Measurements from ENCODE around the gene VAPB.
"Not testable (repeated sequence)": the region's sequence is repeated elsewhere in the genome, so short reads cannot be mapped to it uniquely, and the experiment has no call there.

The VAPB gene

DNA sequence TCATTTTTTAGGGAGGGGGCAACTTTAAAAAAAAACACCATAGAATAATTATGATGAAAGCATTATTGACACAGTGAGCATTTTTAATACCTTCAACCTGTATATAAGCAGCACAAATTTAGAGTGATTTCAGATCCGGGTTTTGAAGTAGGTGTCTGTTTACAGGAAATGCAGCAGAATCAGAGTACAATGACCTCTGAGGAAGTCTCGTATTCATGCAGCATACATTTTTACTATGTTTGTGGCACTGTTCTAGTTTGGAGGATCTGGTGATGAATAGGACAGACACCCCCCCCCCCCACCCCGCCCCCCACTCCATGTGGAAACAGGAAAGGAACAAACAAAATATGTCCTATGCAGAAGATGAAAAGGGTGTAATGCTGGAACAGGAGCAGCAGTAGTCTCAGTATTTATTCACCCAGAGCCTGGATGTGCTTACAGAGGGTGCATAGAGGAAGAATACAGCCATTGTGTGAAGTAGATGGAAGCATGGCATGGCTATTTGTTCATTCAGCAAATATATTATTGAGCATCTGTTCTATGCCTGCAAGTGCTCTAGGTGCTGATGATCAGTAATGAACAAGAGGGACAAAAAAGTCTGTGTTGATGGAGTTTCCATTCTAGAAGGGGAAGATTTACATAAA lies 19.7 kb downstream of the VAPB start:
- DNase-seq, result no peak

DNA sequence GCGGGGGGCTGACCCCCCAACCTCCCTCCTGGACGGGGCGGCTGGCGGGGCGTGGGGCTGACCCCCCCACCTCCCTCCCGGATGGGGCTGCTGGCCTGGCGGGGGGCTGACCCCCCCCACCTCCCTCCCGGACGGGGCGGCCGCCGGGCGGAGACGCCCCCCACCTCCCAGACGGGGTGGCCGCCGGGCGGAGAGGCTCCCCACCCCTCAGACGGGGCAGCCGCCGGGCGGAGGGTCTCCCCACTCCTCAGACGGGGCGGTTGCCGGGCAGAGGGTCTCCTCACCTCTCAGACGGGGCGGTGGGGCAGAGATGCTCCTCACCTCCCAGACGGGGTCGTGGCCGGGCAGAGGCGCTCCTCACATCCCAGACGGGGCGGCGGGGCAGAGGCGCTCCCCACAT lies 25.2 kb downstream of the VAPB start:
- not testable (repeated sequence) for DNase-seq

DNA sequence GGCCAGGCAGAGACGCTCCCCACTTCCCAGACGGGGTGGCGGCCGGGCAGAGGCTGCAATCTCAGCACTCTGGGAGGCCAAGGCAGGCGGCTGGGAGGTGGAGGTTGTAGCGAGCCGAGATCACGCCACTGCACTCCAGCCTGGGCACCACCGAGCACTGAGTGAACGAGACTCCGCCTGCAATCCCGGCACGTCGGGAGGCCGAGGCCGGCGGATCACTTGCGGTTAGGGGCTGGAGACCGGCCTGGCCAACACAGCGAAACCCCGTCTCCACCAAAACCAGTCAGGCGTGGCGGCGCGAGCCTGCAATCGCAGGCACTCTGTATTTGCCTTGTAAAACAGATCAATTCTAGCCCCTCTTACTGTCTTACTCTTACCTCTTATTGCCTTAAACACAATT lies 25.8 kb downstream of the VAPB start:
- not testable (repeated sequence) for DNase-seq

DNA sequence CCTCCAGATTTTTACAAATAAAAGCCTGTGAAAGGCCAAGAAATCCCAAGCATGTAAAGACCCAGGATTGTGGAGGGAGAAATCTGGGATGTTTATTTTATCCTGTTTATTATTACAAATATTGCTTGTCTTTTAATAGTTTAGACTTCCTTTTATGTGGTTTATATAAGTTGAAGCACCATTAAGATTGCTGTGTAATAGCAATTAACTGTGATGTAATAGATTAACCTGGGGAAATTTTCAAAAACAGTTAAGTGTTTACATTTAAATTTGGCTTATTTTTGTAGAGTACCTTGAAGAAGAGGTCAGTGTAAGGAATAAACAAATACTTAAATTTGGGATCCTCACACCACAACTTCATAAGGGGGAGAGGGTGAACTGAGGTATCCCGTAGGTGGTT lies 27.0 kb downstream of the VAPB start:
- no peak for DNase-seq

DNA sequence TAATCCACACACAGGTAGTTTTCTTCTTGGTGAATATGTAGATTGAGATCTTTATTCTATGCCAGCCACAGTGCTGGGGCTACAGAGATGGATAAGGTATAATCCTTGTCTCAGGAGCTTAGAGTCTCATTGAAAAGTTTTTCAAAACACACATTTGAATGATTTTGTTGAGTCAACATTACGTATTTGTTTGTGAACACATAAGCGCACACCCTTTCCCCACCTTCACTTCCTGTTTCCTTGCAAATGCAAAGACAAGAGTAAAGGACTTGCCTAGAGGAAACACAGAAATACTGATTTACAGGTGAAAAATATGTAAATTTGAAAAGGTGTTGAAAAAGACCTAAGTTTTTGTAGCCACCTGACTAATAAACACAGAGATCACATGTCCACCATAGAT lies 27.8 kb downstream of the VAPB start:
- DNase-seq, result no peak

DNA sequence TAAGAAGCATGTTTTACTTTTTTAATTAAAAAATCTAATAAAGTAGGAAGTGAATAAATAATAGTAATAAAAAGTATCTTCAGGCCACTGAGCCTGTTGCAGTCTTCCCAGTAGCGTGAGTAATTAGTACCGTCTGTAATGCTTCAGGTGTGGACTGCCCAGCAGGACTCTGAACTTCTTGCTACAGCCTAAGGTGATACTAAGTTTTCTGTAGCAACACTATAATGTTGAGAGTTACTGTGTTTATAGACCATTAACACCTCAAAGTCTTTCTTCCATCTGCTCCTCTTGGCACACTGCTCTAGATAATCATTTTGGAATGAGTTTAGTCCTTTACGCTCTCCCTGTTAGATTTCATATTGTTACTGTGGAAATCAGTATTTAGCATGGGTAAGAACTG lies 28.4 kb downstream of the VAPB start:
- DNase-seq, result no peak

DNA sequence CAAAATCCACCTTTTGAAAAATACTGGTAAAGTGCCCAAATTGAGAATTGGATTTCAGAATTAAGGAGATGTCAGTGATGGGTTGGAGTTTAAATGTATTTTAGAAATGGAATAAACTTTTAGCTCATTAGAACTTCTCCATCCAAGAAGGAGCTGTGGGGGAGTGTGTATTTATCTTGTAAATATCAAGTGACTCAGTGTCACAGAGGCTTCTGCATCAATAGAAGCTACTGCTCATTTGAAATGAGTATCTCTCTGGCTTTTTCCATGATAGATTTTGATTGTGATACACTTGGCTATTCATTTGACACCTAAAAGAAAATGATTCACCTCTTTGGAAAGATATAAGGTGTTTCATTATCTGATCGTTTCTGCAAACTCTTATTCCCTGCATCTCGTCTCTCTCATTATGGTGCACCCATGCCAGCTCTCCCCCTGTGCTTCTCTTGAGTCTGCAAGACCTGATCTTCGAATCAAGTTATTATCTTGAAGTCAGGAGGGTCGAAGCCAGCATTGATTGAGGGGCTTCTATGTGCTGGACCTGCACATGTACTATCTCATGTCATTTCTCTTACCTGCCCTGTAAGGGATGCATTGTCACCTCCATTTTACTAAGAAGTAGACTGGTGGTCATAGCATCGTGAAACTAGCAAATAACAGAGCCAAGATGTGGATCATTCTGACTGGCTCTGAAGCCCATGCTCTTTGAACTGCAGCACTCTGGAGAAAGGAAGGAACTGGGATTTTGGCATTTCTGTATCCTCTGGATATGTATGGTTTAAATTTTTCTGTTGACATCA lies 30.1 kb downstream of the VAPB start:
- DNase-seq, result no peak

DNA sequence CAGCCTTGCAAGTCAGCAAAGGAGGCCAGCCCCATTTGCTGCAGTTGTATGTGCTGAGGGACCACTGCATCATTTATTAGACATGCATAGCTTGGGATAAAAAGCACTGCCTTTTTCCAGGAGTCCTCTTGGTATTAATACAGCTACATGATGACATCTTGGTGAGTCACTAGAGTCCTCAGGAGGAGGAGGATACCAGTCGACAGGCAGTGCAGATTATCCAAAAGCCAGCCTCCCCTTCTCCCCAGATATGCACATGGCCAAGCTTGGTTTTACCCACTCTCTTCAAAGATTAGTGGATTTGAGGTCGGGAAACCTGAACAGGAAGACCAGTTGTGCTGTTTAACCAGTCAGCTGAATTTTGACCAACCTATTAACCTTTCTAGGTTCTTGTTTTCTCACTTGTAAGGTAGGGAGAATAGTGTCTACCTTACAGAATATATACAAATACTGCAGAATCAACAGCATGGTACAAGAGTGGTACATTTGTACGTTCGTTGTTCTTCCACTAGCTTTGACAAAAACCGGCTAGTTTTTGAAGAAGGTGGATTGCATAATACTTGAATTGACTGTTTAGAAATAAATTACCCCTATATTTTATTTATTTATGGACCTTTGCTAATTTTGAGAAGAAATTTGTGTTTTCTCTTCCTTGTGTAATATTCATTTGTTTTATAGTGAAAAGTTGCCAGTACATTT lies 31.9 kb downstream of the VAPB start:
- no peak for DNase-seq

DNA sequence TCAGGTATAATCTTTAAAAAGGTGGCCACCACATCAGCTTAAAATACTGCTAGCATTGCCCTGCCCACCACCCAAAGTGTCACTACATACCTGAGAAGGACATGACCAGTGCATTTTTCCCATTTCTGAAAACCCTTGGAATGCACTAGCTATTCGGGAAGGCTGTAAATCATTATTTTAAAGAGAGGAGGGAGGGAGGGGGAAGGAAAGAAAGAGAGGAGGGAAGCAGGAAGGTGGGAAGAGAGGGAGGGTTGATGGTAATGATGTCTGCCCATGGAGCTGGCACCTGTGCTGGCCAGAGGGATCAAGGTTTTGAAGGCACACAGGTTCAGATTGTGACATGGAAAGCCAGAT lies 32.4 kb downstream of the VAPB start:
- DNase-seq, result no peak

DNA sequence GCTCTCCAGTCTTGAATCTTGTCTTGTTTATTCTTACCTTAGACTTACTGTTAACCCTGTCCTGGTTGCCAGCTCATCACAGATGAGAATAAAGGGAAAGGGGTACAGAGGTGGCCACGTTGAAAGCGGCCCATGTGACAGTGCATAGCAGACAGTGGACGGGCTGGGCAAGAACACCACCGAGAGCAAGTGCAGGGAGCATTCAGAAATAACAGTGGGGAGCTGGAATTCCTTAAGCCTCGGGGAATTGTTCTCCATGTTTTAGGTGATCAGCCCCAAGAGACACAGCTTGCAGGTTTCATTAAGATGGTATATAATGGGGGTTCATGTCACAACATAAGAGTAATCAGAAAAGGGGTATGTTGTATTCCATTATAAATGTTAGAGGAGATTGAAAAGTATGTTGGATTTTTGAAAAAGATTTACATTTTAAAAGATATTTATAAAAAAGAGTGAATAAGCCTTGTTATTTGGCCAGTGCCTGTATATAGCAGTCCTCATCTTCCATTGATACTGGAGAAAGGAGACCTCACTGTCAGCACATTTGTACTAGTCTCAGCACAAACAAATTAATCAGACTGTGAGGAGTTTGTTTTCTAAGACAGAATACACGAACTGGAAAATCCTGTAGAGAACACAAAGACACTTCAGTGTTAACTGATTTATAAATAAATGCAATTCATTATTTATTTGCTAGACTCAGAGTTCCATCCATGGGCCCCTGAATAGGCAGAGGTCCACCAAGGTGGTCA lies 35.4 kb downstream of the VAPB start:
- no peak for DNase-seq

DNA sequence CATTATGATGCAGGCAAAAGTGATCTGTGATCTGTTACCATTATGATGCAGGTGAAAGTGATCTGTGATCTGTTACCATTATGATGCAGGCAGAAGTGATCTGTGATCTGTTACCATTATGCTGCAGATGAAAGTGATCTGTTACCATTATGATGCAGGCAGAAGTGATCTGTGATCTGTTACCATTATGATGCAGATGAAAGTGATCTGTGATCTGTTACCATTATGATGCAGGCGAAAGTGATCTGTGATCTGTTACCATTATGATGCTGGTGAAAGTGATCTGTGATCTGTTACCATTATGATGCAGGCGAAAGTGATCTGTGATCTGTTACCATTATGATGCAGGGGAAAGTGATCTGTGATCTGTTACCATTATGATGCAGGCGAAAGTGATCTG lies 38.5 kb downstream of the VAPB start:
- not testable (repeated sequence) for DNase-seq

DNA sequence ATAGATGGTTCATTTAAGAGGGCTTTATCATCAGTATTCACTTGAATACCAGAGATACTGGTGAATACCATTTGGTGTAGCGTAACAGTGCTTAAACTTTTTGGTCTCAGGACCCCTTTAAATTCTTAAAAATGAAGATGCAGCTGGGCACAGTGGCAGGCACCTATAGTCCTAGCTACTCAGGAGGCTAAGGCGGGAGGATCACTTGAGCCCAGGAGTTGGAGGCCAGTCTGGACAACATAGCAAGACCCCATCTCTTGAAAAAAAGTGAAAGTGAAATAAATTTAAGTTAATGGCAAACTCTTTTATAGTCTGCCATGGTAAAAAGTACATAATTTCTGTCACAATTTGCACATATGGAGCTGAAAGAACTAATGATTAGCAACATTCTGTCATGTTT lies 39.3 kb downstream of the VAPB start:
- DNase-seq, result no peak

DNA sequence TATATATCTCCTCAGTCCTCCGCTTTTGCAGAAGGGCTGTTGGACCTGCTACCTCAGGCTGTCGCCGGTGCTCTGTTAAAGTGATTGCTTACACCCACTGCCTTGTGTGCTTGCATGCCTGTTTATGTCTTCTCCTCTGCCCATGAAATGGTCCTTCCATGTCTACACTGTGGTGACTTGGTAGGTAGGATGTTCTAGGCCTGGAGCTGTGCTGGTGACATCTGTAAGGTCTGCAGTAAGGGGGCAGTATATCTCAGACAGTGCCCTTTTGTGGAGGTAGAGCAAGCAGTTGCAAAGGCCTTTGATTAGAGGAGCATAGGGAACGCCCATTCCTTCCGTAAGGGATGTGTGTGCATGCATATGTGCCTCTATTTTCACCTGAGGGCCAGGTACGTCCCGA lies 40.3 kb downstream of the VAPB start:
- DNase-seq, result no peak

DNA sequence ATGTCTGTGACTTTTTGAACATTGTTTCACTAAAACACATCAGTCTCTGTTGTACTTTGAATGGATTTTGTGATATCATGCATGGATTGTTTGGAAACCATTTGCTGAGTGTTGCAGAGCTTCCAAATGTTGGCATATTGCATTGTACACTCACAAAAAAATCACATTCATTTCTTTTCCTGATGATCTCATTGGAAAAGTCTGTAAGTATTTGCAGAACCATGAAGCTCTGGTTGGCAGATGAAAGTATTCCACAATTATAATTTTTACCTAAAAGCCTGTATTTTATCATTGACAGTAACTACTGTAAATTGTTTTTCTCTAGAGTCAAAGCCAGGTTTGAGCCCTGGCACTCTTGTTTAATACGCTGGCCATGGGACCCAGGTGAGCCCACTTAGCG lies 42.1 kb downstream of the VAPB start:
- no peak for DNase-seq

DNA sequence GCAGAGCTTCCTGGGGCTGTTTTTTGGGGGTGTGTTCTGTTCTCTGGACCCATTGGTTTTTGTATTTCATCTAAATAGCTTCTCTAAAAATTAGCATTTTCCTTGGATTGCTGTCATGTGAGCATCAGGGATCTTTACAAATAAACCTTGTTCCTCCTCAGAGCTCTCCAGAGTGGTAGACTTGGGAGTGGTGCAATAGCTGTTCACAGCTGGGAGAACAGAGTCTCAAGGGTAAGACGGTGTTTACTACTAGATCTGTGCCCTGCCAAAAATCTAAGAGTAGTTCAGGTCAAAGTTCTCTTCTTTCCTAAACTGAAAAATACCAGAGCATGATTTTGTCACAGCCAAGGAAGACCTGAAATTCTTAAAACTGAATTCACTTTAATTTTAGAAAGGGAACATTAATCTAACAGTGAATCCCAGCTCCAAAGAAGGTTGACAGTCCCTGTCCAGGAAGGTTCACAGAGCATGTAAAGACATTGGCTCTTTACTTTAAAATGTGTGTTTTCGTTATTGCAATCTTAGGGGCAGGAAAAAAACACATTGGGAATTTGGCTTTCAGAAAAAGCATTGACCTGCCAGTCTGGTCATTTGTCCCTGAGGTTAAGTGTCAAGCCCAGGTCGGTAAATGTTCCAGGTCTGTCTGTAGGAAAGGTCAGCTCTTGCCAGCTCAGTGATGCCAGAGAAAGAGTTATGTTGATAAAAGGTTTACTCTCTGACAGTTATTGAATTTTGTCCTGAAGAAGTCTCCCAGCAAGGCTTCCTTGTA lies 43.3 kb downstream of the VAPB start:
- no peak for DNase-seq

DNA sequence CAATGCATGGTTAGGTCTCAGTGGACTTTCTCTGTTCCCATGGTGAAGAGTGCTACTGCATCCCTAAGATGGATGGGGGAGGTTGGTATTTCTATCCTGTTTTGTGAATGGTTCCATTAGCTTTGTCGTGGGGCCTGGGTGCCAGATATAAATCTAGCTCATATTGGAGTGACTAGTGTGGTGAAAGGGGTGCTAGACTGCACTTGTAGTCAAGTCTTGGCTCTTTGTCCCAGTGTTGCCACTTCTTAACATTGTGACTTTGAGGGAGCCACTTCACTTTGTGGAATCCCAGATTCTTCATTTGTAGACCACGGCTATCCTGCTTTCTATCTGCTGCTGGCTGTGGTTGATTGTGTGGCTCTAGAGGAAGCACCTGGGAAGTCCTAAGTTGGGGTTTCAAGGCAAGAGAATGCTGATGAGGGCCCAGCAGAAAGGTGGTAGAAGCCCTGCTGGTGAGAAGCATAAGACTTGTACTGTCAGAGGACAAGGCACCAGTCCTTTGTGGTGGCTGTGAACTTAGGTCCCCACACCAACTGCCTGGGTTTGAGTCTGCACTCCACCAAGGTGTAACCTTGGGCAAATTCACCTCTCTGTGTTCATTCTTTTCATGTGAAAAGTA lies 44.1 kb downstream of the VAPB start:
- DNase-seq, result no peak

DNA sequence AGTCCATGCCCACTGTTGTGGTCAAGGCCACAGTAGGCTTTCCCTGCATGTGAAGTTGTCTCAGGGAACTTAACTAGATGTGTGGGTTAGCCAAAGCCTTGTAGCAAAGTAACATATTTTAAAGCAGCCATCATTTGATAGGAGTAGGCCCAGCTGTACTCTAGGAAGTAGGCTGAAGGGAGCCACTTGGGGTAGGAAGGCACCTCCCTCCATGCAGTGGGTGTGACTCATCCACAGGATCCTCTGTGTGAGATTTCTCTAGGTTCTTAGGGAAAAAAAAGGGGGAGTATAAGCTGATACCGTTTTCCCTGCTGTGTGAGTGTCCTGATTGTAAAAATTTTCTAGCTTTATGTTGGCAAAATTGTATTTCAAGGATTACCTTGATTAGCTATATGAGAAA lies 44.7 kb downstream of the VAPB start:
- DNase-seq, result no peak

DNA sequence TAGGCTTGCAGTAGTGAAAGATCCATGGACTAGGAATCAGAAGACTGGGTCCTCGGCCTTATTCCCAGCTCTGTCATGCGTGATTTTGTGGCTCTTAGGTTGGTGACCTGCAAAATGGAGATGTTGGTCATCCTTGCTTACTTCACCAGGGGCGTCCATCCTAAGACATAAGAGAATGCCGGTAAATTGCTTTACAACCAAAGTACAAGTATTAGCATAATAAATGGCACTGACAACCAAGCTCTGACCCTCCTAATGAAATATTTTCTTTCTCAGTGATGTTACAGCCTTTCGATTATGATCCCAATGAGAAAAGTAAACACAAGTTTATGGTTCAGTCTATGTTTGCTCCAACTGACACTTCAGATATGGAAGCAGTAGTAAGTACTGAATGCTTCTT lies 45.3 kb downstream of the VAPB start:
- no peak for DNase-seq

DNA sequence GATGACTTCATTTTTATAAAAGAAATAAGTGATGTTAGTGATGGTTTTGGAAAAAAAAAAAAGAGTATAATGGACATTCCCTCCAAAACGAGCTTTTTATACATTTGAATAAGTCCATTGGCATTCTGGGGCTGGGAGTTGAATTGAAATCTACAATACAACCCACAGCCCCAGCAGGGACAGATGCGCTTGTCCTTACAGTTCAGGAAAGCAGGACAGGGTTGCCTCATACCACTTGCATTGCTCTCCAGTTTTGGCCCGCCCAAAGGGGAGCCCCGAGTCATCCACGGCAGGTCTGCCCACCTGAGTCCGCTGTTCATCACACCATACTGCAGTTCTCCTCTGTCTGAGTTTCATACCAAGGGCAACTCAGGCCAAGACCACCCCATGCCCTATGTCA lies 46.2 kb downstream of the VAPB start:
- no peak for DNase-seq

DNA sequence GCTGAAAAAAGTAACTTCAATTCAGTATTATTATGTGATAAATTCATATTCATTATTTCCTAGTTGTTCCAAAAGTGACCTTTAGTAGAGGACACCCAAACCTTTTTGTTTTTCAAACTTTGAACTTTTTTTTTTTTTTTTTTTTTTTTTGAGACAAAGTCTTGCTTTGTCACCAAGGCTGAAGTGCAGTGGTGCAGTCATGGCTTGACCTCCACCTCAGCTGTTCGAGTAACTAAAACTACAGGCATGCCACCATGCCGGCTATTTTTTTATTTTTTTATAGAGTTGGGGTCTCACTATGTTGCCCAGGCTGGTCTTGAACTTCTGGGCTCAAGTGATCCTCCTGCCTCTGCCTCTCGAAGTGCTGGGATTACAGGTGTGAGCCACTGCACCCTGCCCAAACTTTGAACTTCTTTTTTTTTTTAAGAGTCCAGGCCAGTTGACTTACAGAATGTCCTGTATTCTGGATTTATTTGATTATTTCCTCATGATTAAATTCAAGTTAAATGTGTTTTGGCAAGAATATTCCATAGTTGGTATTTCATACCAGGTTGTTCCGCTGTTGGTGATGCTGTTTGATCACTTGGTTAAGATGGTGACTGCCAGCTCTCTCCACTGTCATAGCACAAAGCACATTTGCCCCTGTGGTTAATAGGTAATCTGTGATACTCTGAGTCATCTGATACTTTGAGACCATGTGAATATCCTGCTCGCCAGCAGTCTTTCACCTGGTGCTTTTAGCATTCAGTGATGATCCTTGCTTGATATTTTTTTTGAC lies 48.0 kb downstream of the VAPB start:
- DNase-seq, result no peak
